ENCODE data around the gene COL4A3.

DNA sequence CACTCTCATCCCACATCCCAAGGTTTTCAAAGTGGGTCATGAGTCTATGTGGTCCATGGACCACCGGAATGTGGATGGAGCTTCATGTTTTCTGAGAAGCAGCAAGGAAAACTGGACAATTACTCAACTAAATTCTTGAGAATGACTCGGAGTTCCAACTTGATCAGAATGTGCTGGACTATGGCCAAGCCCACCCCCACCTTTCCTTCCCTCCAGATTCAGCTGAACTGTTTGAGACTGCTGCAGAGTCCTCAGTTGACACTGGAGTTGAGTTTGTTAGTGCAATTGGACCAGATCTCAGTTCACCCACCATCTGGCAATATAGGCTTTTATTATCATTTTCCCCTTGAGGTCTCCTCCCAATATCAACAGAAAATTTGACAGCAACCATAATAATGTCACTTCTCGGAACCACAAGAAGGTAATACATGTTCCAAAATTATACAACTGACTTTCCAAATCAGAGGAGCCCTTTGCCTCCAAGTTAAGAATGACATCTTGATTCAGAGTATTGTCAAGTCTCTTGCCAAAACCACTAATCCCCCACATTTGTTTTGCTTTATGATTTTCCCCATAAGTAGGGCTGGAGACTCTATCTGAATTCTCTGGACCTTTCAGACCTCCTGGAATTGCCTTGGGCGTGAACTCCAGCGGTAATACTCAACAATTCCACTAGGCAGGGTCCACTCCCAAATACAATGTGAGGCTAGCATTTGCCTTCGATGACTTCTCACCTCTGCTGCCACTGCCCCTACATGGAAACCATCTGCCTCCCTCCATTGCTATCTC is 9.2 kb upstream of the COL4A3 start:
- TF ChIP-seq, protein P1, sequence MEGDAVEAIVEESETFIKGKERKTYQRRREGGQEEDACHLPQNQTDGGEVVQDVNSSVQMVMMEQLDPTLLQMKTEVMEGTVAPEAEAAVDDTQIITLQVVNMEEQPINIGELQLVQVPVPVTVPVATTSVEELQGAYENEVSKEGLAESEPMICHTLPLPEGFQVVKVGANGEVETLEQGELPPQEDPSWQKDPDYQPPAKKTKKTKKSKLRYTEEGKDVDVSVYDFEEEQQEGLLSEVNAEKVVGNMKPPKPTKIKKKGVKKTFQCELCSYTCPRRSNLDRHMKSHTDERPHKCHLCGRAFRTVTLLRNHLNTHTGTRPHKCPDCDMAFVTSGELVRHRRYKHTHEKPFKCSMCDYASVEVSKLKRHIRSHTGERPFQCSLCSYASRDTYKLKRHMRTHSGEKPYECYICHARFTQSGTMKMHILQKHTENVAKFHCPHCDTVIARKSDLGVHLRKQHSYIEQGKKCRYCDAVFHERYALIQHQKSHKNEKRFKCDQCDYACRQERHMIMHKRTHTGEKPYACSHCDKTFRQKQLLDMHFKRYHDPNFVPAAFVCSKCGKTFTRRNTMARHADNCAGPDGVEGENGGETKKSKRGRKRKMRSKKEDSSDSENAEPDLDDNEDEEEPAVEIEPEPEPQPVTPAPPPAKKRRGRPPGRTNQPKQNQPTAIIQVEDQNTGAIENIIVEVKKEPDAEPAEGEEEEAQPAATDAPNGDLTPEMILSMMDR (IDR thresholded peaks at IDR 0.05; ENCODE audit: borderline replicate concordance, extremely low read depth, low read length, poor library complexity, severe bottlenecking) = no peak
- TF ChIP-seq EZH2 (IDR thresholded peaks at IDR 0.05; ENCODE audit: borderline replicate concordance, low read depth, low read length, severe bottlenecking) = no peak

Data from DND-41 (cell line).